HUES48 (cell line): ENCODE data around the gene DPYD.

Experiments used
- H3K27ac ChIP-seq: one replicate; pipeline ENCODE4 v1.7.0; 2013; ENCODE audit warnings: low read depth, low read length, inconsistent platforms
- H3K27me3 ChIP-seq: 2 replicates; pipeline ENCODE4 v1.6.1; 2013; ENCODE audit warnings: mild to moderate bottlenecking, low read length; ENCODE audit not compliant: control insufficient read depth, insufficient read depth
- H3K36me3 ChIP-seq: 2 replicates; pipeline ENCODE4 v1.6.1; 2013; ENCODE audit warnings: low read length; ENCODE audit not compliant: control insufficient read depth, insufficient read depth
- H3K4me1 ChIP-seq: 2 replicates; pipeline ENCODE4 v1.6.1; 2013; ENCODE audit warnings: mild to moderate bottlenecking, low read length; ENCODE audit not compliant: control insufficient read depth, insufficient read depth
- H3K4me3 ChIP-seq: 2 replicates; pipeline ENCODE4 v1.5.1; 2013; ENCODE audit warnings: mild to moderate bottlenecking, low read depth, low read length
- H3K9ac ChIP-seq: 2 replicates; pipeline ENCODE4 v1.6.1; 2013; ENCODE audit warnings: mild to moderate bottlenecking, low read depth, low read length, moderate library complexity
- H3K9me3 ChIP-seq: 2 replicates; pipeline ENCODE4 v1.6.1; 2013; ENCODE audit warnings: low read length; ENCODE audit not compliant: control insufficient read depth, insufficient read depth

DPYD gene

DNA sequence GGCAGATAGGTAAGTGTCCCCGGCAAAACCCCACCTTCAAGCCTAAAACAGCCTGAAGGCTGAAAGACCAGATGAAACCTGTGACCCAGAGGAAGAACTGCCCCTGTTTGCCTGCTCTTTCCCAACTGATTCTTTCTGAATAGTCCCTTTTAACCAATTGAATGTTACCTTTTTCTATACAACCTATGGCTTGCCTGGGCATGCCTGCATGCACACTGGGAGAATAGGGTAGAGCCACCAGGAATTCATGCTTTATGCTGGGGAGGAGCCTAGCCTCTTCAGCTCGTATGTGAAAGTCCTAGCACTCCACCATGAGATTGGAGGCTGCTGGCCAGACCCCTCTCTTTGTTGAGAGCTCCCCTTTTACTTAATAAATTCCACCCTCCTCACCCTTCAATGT lies 859.2 kb downstream of the DPYD start:
- Histone ChIP-seq H3K27me3 (no peaks in the 10 kb centered on the region), H3K4me1 (no peaks in the 10 kb centered on the region), H3K27ac (no peak overlapping the region), H3K36me3 (no peaks in the 10 kb centered on the region), H3K4me3 (no peak overlapping the region), H3K9me3 (peaks cover 41% of the 10 kb centered on the region), H3K9ac (no peak overlapping the region)

- H3K9me3 ChIP-seq = peaks cover 41% of the 10 kb centered on the region
- H3K4me1 ChIP-seq = peaks cover 14% of the 10 kb centered on the region
- H3K27me3 ChIP-seq = no peaks in the 10 kb centered on the region
- no peak overlapping the region for H3K4me3 ChIP-seq
- no peak overlapping the region for H3K27ac ChIP-seq
- H3K36me3 ChIP-seq = no peaks in the 10 kb centered on the region
- no peak overlapping the region for H3K9ac ChIP-seq
These were observed 864.4 kb downstream of the DPYD start for GRCh38 chr1:97056386-97056785.

DNA sequence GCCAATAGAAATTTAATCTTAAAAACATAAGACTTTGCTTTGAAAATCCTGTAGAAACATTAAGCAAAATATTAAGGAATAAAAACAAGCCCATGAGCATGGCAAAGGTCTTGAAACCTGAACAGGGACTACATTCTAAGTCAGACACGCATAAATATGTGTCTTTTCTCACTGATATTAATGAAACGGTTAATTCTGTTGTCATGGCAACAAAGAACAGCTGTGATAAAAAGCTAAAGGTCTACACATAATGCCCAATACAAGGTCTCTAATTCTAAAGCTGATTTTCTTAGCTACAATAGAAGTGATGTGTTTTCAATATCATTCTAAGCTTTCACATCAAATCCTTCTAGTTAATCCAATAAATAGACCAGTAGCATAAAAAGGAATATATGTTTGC lies 867.6 kb downstream of the DPYD start:
- 0 out of 2 replicates have a peak overlapping the region, but pooled peaks have one; percentile 18 for H3K9ac ChIP-seq
- no peak overlapping the region for H3K4me3 ChIP-seq
- H3K9me3 ChIP-seq = peaks cover 28% of the 10 kb centered on the region
- H3K4me1 ChIP-seq = peaks cover 14% of the 10 kb centered on the region
- no peaks in the 10 kb centered on the region for H3K36me3 ChIP-seq
- peak overlapping the region; percentile 5 for H3K27ac ChIP-seq
- no peaks in the 10 kb centered on the region for H3K27me3 ChIP-seq

DNA sequence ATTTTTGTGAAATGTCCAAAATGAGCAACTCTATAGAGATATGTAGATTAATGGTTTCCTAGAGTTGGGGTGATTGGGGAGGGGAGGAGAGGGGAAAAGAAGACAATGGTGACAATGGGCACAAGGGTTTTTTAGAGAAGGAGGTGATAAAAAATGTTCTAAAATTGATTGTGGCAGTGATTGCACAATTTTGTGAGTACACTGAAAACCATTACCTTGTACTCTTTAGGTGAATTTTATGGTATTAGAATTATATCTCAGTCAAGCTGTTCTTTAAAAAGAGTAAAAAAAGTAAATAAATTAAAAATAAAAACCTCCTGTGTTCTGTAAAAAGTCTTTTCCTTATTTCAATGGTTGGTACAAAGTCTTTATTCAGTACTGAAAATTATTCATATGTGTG lies 869.0 kb downstream of the DPYD start:
- H3K27ac ChIP-seq = no peak overlapping the region
- peaks cover 15% of the 10 kb centered on the region for H3K9me3 ChIP-seq
- H3K9ac ChIP-seq = no peak overlapping the region
- no peak overlapping the region for H3K4me3 ChIP-seq
- H3K4me1 ChIP-seq = peaks cover 14% of the 10 kb centered on the region
- H3K27me3 ChIP-seq = no peaks in the 10 kb centered on the region
- H3K36me3 ChIP-seq = no peaks in the 10 kb centered on the region

GRCh38 chr1:97050506-97050905 lies 870.3 kb downstream of the DPYD start:
- peaks cover 14% of the 10 kb centered on the region for H3K4me1 ChIP-seq
- H3K9ac ChIP-seq = no peak overlapping the region
- H3K36me3 ChIP-seq = no peaks in the 10 kb centered on the region
- no peaks in the 10 kb centered on the region for H3K27me3 ChIP-seq
- no peak overlapping the region for H3K27ac ChIP-seq
- no peak overlapping the region for H3K4me3 ChIP-seq
- H3K9me3 ChIP-seq = peaks cover 2% of the 10 kb centered on the region; the same call in 1 of the 2 replicates

- H3K4me1 ChIP-seq = 0 out of 2 replicates have a peak, but pooled peaks cover 4% of the 10 kb centered on the region
- H3K4me3 ChIP-seq = no peak overlapping the region
- H3K27ac ChIP-seq = no peak overlapping the region
- no peaks in the 10 kb centered on the region for H3K9me3 ChIP-seq
- no peaks in the 10 kb centered on the region for H3K27me3 ChIP-seq
- H3K9ac ChIP-seq = no peak overlapping the region
- no peaks in the 10 kb centered on the region for H3K36me3 ChIP-seq
These were observed 873.4 kb downstream of the DPYD start for GRCh38 chr1:97047421-97047793.

- no peak overlapping the region for H3K4me3 ChIP-seq
- H3K4me1 ChIP-seq = no peaks in the 10 kb centered on the region
- no peak overlapping the region for H3K9ac ChIP-seq
- H3K27ac ChIP-seq = no peak overlapping the region
- no peaks in the 10 kb centered on the region for H3K9me3 ChIP-seq
- no peaks in the 10 kb centered on the region for H3K36me3 ChIP-seq
- no peaks in the 10 kb centered on the region for H3K27me3 ChIP-seq
These were observed 873.9 kb downstream of the DPYD start for GRCh38 chr1:97046765-97047420.

GRCh38 chr1:97044159-97044760 lies 876.6 kb downstream of the DPYD start:
- H3K4me1 ChIP-seq = no peaks in the 10 kb centered on the region
- no peak overlapping the region for H3K4me3 ChIP-seq

DNA sequence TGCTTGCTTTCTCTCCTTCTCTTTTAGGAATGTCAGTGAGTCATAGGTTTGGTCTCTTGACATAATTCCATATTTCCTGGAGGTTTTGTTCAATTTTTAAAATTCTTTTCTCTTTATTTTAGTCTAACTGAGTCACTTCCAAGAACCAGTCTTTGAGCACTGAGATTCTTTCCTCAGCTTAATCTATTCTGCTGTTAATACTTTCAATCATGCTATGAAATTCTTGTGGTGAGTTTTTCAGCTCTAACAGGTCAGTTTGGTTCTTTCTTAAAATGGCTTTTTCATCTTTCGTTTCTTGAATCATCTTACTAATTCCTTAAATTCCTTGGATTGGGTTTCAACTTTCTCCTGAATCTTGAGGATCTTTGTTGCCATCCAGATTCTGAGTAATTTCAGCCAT lies 878.3 kb downstream of the DPYD start:
- no peak overlapping the region for H3K27ac ChIP-seq
- H3K9ac ChIP-seq = no peak overlapping the region
- no peak overlapping the region for H3K4me3 ChIP-seq
- H3K36me3 ChIP-seq = no peaks in the 10 kb centered on the region
- H3K4me1 ChIP-seq = no peaks in the 10 kb centered on the region
- H3K27me3 ChIP-seq = no peaks in the 10 kb centered on the region
- H3K9me3 ChIP-seq = no peaks in the 10 kb centered on the region

More at GRCh38 chr1:97044159-97044760, 876.6 kb downstream of the DPYD start:
- H3K36me3 ChIP-seq = no peaks in the 10 kb centered on the region
- no peaks in the 10 kb centered on the region for H3K9me3 ChIP-seq
- no peak overlapping the region for H3K27ac ChIP-seq
- no peaks in the 10 kb centered on the region for H3K27me3 ChIP-seq
- H3K9ac ChIP-seq = no peak overlapping the region

- H3K4me1 ChIP-seq = no peaks in the 10 kb centered on the region
- H3K27ac ChIP-seq = no peak overlapping the region
- H3K9me3 ChIP-seq = no peaks in the 10 kb centered on the region
- no peaks in the 10 kb centered on the region for H3K27me3 ChIP-seq
- H3K9ac ChIP-seq = no peak overlapping the region
- H3K36me3 ChIP-seq = no peaks in the 10 kb centered on the region
- no peak overlapping the region for H3K4me3 ChIP-seq
These were observed 879.8 kb downstream of the DPYD start for GRCh38 chr1:97041026-97041425.

DNA sequence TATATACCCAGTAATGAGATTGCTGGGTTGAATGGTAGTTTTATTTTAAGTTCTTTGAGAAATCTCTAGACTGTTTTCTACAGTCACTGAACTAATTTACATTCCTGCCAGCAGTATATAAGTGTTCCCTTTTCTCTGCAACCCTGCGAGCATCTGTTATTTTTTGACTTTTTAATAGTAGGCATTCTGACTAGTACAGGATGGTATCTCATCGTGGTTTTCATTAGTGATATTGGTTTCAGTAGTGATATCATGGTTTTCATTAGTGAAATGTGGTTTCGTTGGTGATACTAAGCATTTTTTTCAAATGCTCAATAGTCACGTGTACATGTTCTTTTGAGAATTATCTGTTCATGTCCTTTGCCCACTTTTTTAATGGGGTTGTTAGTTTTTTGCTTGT lies 882.4 kb downstream of the DPYD start:
- Histone ChIP-seq H3K9me3 (no peaks in the 10 kb centered on the region), H3K4me3 (no peak overlapping the region), H3K27me3 (no peaks in the 10 kb centered on the region), H3K4me1 (no peaks in the 10 kb centered on the region), H3K9ac (no peak overlapping the region), H3K27ac (no peak overlapping the region), H3K36me3 (no peaks in the 10 kb centered on the region)
